Astrocyte (in vitro differentiated cells and primary cell): ENCODE results near the gene TSNAXIP1. TPM values are rescaled to one million over a fixed set of nuclear protein-coding genes. Genes with fewer than 3 reads are reported as not detected.

Experiments used
- DNase-seq: peaks from one replicate; pipeline ENCODE4 v3.0.0-alpha.2; 2010; ENCODE audit warnings: low read depth
- FAIRE-seq: peaks from 2 replicates; lab custom pipeline; 2011; peaks lifted over from hg19 to GRCh38; lab: Jason Lieb, UNC
- H2AFZ ChIP-seq: 2 replicates; pipeline ENCODE4 v1.6.0; 2012; ENCODE audit warnings: low read depth, low read length, inconsistent platforms
- H3K27ac ChIP-seq: 2 replicates; pipeline ENCODE4 v1.5.1; 2011; ENCODE audit warnings: low read depth, low read length, inconsistent platforms
- H3K27me3 ChIP-seq: 2 replicates; pipeline ENCODE4 v1.6.0; 2011; ENCODE audit warnings: low read length, inconsistent platforms; ENCODE audit not compliant: insufficient read depth
- H3K36me3 ChIP-seq: 2 replicates; pipeline ENCODE4 v1.5.1; 2011; ENCODE audit warnings: low read length, inconsistent platforms; ENCODE audit not compliant: insufficient read depth
- H3K4me1 ChIP-seq: 2 replicates; pipeline ENCODE4 v1.5.1; 2011; ENCODE audit warnings: low read length, inconsistent platforms; ENCODE audit not compliant: insufficient read depth
- H3K4me2 ChIP-seq: 2 replicates; pipeline ENCODE4 v1.6.0; 2012; ENCODE audit warnings: low read length, inconsistent platforms
- H3K4me3 ChIP-seq: 2 replicates; pipeline ENCODE4 v1.5.1; 2011; ENCODE audit warnings: low read depth, mild to moderate bottlenecking, low read length, inconsistent platforms; ENCODE audit not compliant: insufficient read depth
- H3K79me2 ChIP-seq: 2 replicates; pipeline ENCODE4 v1.6.0; 2012; ENCODE audit warnings: mild to moderate bottlenecking, low read length, inconsistent platforms; ENCODE audit not compliant: insufficient read depth
- H3K9ac ChIP-seq: 2 replicates; pipeline ENCODE4 v1.6.0; 2012; ENCODE audit warnings: mild to moderate bottlenecking, low read length, inconsistent platforms
- H3K9me3 ChIP-seq: 2 replicates; pipeline ENCODE4 v1.5.1; 2012; ENCODE audit warnings: low read depth, mild to moderate bottlenecking, low read length, inconsistent platforms; ENCODE audit not compliant: insufficient read depth
- H4K20me1 ChIP-seq: 2 replicates; pipeline ENCODE4 v1.6.0; 2012; ENCODE audit warnings: low read length, inconsistent platforms; ENCODE audit not compliant: insufficient read depth
- H3K27ac Mint-ChIP-seq: one replicate; pipeline ENCODE4 v1.8.0; 2021; ENCODE audit warnings: mild to moderate bottlenecking, mixed read lengths; ENCODE audit not compliant: unreplicated experiment
- H3K27me3 Mint-ChIP-seq: one replicate; pipeline ENCODE4 v1.8.0; 2021; ENCODE audit warnings: low read depth, mixed read lengths; ENCODE audit not compliant: unreplicated experiment
- H3K36me3 Mint-ChIP-seq: one replicate; pipeline ENCODE4 v1.8.0; 2021; ENCODE audit warnings: low read depth, mixed read lengths; ENCODE audit not compliant: unreplicated experiment
- H3K4me1 Mint-ChIP-seq: one replicate; pipeline ENCODE4 v1.8.0; 2021; ENCODE audit warnings: low read depth, mixed read lengths; ENCODE audit not compliant: unreplicated experiment
- H3K4me3 Mint-ChIP-seq: one replicate; pipeline ENCODE4 v1.8.0; 2021; ENCODE audit warnings: mild to moderate bottlenecking, moderate library complexity, mixed read lengths; ENCODE audit not compliant: unreplicated experiment
- H3K9me3 Mint-ChIP-seq: one replicate; pipeline ENCODE4 v1.8.0; 2021; ENCODE audit warnings: mild to moderate bottlenecking, mixed read lengths; ENCODE audit not compliant: unreplicated experiment
- EZH2 ChIP-seq: IDR thresholded peaks from 2 replicates; pipeline ENCODE4 v1.6.1; 2012; ENCODE audit warnings: mild to moderate bottlenecking, low read length, inconsistent platforms; ENCODE audit not compliant: insufficient read depth
- total RNA-seq: library from RNA; stranded (reverse); gene quantifications from 2 replicates; pipeline ENCODE4 v1.2.1, GENCODE V29; 2021
- TF ChIP-seq, protein P1 (sequence below): IDR thresholded peaks from 2 replicates; pipeline ENCODE4 v1.5.1; 2011; ENCODE audit warnings: low read depth, mild to moderate bottlenecking, inconsistent platforms, low read length, moderate library complexity; ENCODE audit not compliant: insufficient read depth

The TSNAXIP1 gene
- total RNA-seq, 1 donor from 2014 or later = 1.5 TPM

DNA sequence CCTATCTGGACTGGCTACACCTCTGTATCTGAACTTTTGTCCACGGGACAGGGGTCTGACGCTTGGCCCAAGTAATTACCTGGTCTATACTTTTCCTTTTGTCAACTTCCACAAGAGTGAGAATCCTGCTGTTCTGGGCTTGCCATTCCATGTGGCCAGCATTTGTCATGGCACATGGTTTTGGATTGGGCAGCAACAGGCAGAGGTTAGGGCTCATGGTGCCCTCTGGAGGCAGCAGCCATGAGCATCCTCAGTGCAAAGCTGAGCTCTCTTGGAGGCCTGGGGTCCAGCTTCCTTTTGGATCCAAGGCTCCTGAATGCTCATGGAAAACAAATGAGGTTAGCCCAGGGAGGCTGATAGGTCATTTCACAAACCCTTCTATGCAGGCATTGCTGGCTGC lies 58.6 kb downstream of the TSNAXIP1 start:
- Histone ChIP-seq H3K27ac (no peak overlapping the region), H3K9ac (no peak overlapping the region), H2AFZ (no peak overlapping the region), H4K20me1 (peaks cover 90% of the 10 kb centered on the region), H3K4me3 (no peak overlapping the region), H3K79me2 (peaks cover 76% of the 10 kb centered on the region), H3K4me2 (no peak overlapping the region), H3K36me3 (peaks cover 28% of the 10 kb centered on the region), H3K27me3 (no peaks in the 10 kb centered on the region), H3K4me1 (peaks cover 38% of the 10 kb centered on the region), H3K9me3 (no peaks in the 10 kb centered on the region)
- Mint-ChIP-seq H3K9me3 (no peaks in the 10 kb centered on the region), H3K27me3 (no peaks in the 10 kb centered on the region), H3K4me3 (no peak overlapping the region), H3K4me1 (peaks cover 37% of the 10 kb centered on the region), H3K36me3 (peaks cover 19% of the 10 kb centered on the region), H3K27ac (no peak overlapping the region)
- FAIRE-seq = no peak
- DNase-seq = no peak
- TF ChIP-seq, protein P1, sequence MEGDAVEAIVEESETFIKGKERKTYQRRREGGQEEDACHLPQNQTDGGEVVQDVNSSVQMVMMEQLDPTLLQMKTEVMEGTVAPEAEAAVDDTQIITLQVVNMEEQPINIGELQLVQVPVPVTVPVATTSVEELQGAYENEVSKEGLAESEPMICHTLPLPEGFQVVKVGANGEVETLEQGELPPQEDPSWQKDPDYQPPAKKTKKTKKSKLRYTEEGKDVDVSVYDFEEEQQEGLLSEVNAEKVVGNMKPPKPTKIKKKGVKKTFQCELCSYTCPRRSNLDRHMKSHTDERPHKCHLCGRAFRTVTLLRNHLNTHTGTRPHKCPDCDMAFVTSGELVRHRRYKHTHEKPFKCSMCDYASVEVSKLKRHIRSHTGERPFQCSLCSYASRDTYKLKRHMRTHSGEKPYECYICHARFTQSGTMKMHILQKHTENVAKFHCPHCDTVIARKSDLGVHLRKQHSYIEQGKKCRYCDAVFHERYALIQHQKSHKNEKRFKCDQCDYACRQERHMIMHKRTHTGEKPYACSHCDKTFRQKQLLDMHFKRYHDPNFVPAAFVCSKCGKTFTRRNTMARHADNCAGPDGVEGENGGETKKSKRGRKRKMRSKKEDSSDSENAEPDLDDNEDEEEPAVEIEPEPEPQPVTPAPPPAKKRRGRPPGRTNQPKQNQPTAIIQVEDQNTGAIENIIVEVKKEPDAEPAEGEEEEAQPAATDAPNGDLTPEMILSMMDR = peak; percentile 27
- no peak for TF ChIP-seq EZH2

DNA sequence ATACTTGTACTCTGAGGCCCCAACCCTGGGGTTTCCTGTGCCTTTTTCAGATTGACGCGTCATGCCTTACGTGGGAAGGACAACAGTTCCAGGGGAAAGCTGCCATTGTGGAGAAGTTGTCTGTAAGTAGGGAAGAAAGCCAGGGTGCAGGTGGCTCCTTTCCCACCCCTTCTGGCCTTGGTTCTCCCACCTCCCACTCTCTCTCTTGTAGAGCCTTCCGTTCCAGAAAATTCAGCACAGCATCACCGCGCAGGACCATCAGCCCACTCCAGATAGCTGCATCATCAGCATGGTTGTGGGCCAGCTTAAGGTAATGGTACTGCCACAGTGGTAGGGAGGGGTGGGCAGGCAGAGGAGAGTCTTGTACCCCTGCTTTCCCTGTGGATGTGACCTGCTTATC lies 61.6 kb downstream of the TSNAXIP1 start:
- Histone ChIP-seq H2AFZ (no peak overlapping the region), H3K9me3 (no peaks in the 10 kb centered on the region), H4K20me1 (peaks cover 69% of the 10 kb centered on the region), H3K4me2 (no peak overlapping the region), H3K27me3 (no peaks in the 10 kb centered on the region), H3K79me2 (peaks cover 51% of the 10 kb centered on the region), H3K27ac (no peak overlapping the region), H3K36me3 (peaks cover 36% of the 10 kb centered on the region), H3K9ac (no peak overlapping the region), H3K4me1 (peaks cover 11% of the 10 kb centered on the region), H3K4me3 (no peak overlapping the region)
- DNase-seq = no peak
- no peaks in the 10 kb centered on the region for H3K27me3 Mint-ChIP-seq
- H3K27ac Mint-ChIP-seq = no peak overlapping the region
- peaks cover 12% of the 10 kb centered on the region for H3K4me1 Mint-ChIP-seq
- TF ChIP-seq, protein P1 = no peak
- TF ChIP-seq EZH2 = no peak
- H3K9me3 Mint-ChIP-seq = no peaks in the 10 kb centered on the region
- H3K36me3 Mint-ChIP-seq = peaks cover 9% of the 10 kb centered on the region
- FAIRE-seq = no peak
- no peak overlapping the region for H3K4me3 Mint-ChIP-seq

- peaks cover 7% of the 10 kb centered on the region for H3K36me3 Mint-ChIP-seq
- H3K27ac Mint-ChIP-seq = peak overlapping the region; percentile 58
- Histone ChIP-seq H3K4me2 (no peak overlapping the region), H3K4me1 (peaks cover 13% of the 10 kb centered on the region), H3K9ac (no peak overlapping the region), H3K27me3 (no peaks in the 10 kb centered on the region), H3K79me2 (peaks cover 51% of the 10 kb centered on the region), H2AFZ (no peak overlapping the region), H3K27ac (no peak overlapping the region), H3K4me3 (no peak overlapping the region), H3K9me3 (no peaks in the 10 kb centered on the region), H4K20me1 (peaks cover 68% of the 10 kb centered on the region), H3K36me3 (peaks cover 36% of the 10 kb centered on the region)
- peaks cover 15% of the 10 kb centered on the region for H3K4me1 Mint-ChIP-seq
- no peaks in the 10 kb centered on the region for H3K9me3 Mint-ChIP-seq
- no peak for DNase-seq
- no peak for FAIRE-seq
- no peaks in the 10 kb centered on the region for H3K27me3 Mint-ChIP-seq
- TF ChIP-seq EZH2 = no peak
- TF ChIP-seq, protein P1 = no peak
- H3K4me3 Mint-ChIP-seq = no peak overlapping the region
These were observed 63.0 kb downstream of the TSNAXIP1 start for GRCh38 chr16:67869653-67870052.
